C4-2B (cell line): ENCODE results near the gene WDR47.
"Not testable (repeated sequence)": the region's sequence is repeated elsewhere in the genome, so short reads cannot be mapped to it uniquely, and the experiment has no call there.

Experiments
- H3K27ac ChIP-seq: fragments of 450-650 bp; 2 replicates; pipeline ENCODE4 v1.5.1; 2017
- CTCF ChIP-seq: fragments of 450-650 bp; conservative IDR thresholded peaks from 2 replicates; pipeline ENCODE4 v1.5.1; 2017; ENCODE audit warnings: mild to moderate bottlenecking
- ZFX ChIP-seq: fragments of 450-650 bp; IDR thresholded peaks from 2 replicates; pipeline ENCODE4 v1.6.1; 2017

Gene WDR47

GRCh38 chr1:109046671-109047070 is 4.8 kb upstream of the WDR47 start:
- no peak for TF ChIP-seq CTCF
- TF ChIP-seq ZFX, result no peak
- H3K27ac ChIP-seq, result no peak overlapping the region

DNA sequence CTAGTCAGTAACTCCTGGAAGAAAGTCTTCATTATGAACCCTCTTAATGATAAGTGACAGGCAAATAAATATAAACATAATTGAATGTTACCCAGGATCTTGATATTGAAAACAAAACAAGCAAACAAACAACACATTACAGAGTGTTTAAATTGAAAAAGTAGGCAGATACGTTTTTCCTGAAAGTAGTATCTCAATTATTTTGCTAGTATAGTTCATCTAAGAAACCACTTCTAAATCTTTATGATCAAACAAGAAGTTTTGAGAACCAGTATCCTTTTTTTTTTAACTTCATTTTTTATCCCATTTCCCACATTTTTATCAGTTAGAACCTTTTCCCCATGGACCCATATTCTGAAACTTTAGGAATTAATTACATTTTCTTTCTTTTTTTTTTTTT is 3.7 kb upstream of the WDR47 start:
- no peak for TF ChIP-seq ZFX
- TF ChIP-seq CTCF, result no peak
- H3K27ac ChIP-seq, result no peak overlapping the region

DNA sequence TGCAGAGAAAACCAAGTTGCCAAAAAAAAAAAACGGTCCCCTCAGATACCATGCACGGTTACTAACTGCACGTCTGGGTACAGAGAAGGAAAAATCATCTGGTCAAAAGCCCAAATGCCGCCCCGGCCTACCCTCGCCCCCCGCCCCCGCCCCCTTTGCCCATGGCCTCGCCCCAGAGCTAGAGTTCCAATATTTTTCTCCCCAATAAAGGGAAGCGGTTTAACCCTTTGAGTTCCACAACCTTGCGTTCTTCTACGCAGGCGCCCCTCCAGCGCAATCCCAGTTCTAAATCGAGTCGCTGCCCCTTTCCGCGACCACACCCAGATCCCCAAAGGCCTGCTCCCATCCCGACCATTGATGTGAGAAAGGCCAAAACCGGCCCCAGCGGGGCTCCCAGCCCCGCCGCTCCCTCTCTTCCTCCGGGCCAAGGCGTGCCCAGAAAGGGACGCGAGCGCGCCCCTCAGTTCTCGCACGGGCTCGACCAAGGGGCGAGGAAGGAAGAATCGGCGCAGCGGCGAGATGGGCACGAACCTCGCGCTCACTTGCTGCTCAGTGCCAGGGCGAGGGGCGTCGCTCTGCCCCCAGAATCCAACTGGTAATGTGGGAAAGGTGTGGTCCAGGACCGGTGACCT is 797 bp downstream of the WDR47 start:
- TF ChIP-seq CTCF (no peak), ZFX (no peak)
- H3K27ac ChIP-seq, result peak overlapping the region; percentile 83

- no peak for TF ChIP-seq CTCF
- TF ChIP-seq ZFX, result no peak
- H3K27ac ChIP-seq, result no peak overlapping the region; the same call in 1 of the 2 replicates
These were observed 1.3 kb downstream of the WDR47 start for GRCh38 chr1:109040627-109040988.

- no peak overlapping the region for H3K27ac ChIP-seq
- TF ChIP-seq CTCF (no peak), ZFX (no peak)
These were observed 7.5 kb downstream of the WDR47 start for GRCh38 chr1:109034382-109034781.

DNA sequence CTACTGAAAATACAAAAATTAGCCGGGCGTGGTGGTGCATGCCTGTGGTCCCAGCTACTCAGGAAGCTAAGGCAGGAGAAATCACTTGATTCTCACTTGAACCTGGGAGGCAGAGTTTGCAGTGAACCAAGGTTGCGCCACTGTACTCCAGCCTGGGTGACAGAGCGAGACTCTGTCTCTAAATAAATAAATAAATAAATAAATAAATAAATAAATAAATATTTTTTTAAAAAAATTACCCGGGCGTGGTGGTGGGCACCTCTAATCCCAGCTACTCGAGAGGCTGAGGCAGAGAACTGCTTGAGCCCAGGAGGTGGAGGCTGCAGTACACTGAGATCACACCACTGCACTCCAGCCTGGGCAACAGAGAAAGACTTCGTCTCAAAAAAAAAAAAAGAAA is 12.4 kb downstream of the WDR47 start:
- H3K27ac ChIP-seq, result not testable (repeated sequence)

DNA sequence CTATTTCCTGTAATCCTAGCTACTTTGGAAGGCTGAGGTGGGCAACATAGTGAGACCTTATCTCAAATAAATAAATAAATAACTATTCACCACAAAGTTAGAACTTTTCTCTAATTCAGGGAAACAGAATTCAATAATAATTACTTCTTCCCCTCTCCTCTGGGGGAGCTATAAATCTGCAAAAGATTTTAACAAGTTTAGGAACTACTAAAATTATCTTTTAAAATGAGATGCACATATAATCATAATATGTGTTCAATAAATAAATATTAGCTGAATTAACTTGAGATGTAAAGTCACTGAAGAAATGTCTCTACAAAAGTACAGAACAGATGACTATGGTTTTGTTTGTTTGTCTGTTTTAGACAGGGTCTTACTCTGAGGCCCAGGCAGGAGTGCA is 14.1 kb downstream of the WDR47 start:
- TF ChIP-seq CTCF (peak; percentile 51), ZFX (no peak)
- H3K27ac ChIP-seq, result no peak overlapping the region

DNA sequence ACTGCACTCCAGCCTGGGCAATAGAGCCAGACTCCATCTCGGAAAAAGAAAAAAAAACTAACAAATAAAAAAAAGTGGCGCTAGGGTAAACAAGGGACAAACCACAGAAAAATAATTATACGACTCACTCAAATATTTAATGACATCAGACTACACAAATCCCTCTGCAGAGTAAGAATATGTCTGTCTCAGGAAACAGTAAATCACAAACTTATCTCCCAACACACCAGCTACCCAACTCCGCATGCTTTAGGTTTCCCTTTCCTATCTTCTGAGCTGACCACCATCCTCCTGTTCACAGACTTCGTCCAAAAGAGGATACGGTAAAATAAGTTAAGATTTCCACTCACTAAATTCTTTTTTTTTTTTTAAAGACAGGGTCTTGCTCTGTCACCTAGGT is 16.2 kb downstream of the WDR47 start:
- no peak overlapping the region for H3K27ac ChIP-seq
- TF ChIP-seq CTCF (no peak), ZFX (no peak)
